Endothelial cell (in vitro differentiated cells): ENCODE measurements around the gene PTPRD. TPM values are rescaled to one million over a fixed set of nuclear protein-coding genes. Genes with fewer than 3 reads are reported as not detected.
"Not testable (repeated sequence)": the region's sequence is repeated elsewhere in the genome, so short reads cannot be mapped to it uniquely, and the experiment has no call there.

Experiments
- DNase-seq: peaks from one replicate; pipeline ENCODE4 v3.0.0; 2021; ENCODE audit warnings: low spot score
- H3K27ac Mint-ChIP-seq: one replicate; pipeline ENCODE4 v1.8.0; 2021; ENCODE audit warnings: mixed read lengths, inconsistent platforms; ENCODE audit not compliant: unreplicated experiment
- H3K27me3 Mint-ChIP-seq: one replicate; pipeline ENCODE4 v1.8.0; 2021; ENCODE audit warnings: mild to moderate bottlenecking, moderate library complexity, mixed read lengths, inconsistent platforms; ENCODE audit not compliant: unreplicated experiment
- H3K36me3 Mint-ChIP-seq: one replicate; pipeline ENCODE4 v1.8.0; 2021; ENCODE audit warnings: mild to moderate bottlenecking, low read depth, mixed read lengths, inconsistent platforms; ENCODE audit not compliant: unreplicated experiment
- H3K4me1 Mint-ChIP-seq: one replicate; pipeline ENCODE4 v1.8.0; 2021; ENCODE audit warnings: mild to moderate bottlenecking, mixed read lengths, inconsistent platforms; ENCODE audit not compliant: unreplicated experiment
- H3K4me3 Mint-ChIP-seq: one replicate; pipeline ENCODE4 v1.8.0; 2021; ENCODE audit warnings: mild to moderate bottlenecking, mixed read lengths, inconsistent platforms; ENCODE audit not compliant: unreplicated experiment
- H3K9me3 Mint-ChIP-seq: one replicate; pipeline ENCODE4 v1.8.0; 2021; ENCODE audit warnings: mixed read lengths, inconsistent platforms; ENCODE audit not compliant: unreplicated experiment
- total RNA-seq: library from RNA; stranded (reverse); fragmentation: NEBNext Ultra II Directional; extraction: Animal tissue kit (Norgen Biotek cat#: 25700); gene quantifications from one replicate; pipeline ENCODE4 v1.2.1, GENCODE V29; 2021; ENCODE audit not compliant: unreplicated experiment
- TF ChIP-seq, protein P1 (sequence below): fragments of 200-600 bp; sonication (generic); IDR thresholded peaks from one replicate; pipeline ENCODE4 v1.5.0; 2021; ENCODE audit warnings: antibody characterized with exemption; ENCODE audit not compliant: unreplicated experiment

Gene PTPRD
- total RNA-seq, 1 donor from 2014 or later = 47.8 TPM

DNA sequence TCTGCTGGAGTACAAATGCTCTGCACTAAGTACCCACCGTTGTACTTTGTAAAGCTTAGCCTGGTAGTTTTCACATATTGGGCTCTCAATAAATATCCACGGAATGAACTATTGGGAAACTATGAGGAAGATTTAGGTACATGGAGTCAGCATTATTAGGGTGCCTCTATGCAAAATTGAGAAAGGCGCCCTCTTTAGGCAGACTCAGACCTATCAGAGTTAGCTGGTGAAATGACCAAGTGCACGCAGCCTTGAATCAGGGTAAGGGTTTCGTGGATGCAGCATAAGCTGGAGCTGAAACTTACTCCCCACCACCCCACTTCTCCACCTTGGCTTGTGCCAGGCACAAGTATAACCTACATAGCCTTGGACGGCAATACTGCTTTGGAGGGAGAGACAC is 1634.5 kb downstream of the PTPRD start:
- no peaks in the 10 kb centered on the region for H3K4me1 Mint-ChIP-seq
- TF ChIP-seq, protein P1, sequence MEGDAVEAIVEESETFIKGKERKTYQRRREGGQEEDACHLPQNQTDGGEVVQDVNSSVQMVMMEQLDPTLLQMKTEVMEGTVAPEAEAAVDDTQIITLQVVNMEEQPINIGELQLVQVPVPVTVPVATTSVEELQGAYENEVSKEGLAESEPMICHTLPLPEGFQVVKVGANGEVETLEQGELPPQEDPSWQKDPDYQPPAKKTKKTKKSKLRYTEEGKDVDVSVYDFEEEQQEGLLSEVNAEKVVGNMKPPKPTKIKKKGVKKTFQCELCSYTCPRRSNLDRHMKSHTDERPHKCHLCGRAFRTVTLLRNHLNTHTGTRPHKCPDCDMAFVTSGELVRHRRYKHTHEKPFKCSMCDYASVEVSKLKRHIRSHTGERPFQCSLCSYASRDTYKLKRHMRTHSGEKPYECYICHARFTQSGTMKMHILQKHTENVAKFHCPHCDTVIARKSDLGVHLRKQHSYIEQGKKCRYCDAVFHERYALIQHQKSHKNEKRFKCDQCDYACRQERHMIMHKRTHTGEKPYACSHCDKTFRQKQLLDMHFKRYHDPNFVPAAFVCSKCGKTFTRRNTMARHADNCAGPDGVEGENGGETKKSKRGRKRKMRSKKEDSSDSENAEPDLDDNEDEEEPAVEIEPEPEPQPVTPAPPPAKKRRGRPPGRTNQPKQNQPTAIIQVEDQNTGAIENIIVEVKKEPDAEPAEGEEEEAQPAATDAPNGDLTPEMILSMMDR = no peak
- H3K36me3 Mint-ChIP-seq = no peaks in the 10 kb centered on the region
- H3K27ac Mint-ChIP-seq = no peak overlapping the region
- H3K27me3 Mint-ChIP-seq = no peaks in the 10 kb centered on the region
- no peak overlapping the region for H3K4me3 Mint-ChIP-seq
- no peaks in the 10 kb centered on the region for H3K9me3 Mint-ChIP-seq
- no peak for DNase-seq

- not testable (repeated sequence) for DNase-seq, H3K27me3 Mint-ChIP-seq, H3K4me3 Mint-ChIP-seq, H3K4me1 Mint-ChIP-seq, H3K36me3 Mint-ChIP-seq, H3K27ac Mint-ChIP-seq, H3K9me3 Mint-ChIP-seq
These were observed 1644.5 kb downstream of the PTPRD start for GRCh38 chr9:8968350-8968749.

- TF ChIP-seq, protein P1 = no peak
- Mint-ChIP-seq H3K9me3 (no peaks in the 10 kb centered on the region), H3K4me1 (no peaks in the 10 kb centered on the region), H3K36me3 (no peaks in the 10 kb centered on the region), H3K27me3 (no peaks in the 10 kb centered on the region), H3K27ac (no peak overlapping the region), H3K4me3 (no peak overlapping the region)
- no peak for DNase-seq
These were observed 1648.9 kb downstream of the PTPRD start for GRCh38 chr9:8963885-8964284.

DNA sequence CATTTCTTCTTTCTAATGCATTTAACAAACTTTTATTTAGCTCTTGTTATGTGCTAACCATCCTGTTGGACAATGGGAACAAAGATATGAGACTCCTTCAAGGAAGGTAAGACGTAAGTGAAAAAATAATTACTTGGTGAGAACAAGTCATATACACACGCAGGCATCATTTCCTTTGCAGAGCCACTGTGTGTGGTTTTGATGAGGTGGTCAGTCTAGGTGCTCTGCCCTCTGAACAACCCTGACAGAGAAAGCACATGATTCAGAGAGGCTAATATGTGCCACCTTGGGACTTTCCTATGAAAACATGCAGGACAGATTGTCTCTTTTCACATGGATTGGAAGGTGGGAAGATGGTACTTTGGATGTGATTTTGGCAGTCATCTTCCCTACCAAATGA is 1650.7 kb downstream of the PTPRD start:
- Mint-ChIP-seq H3K4me3 (no peak overlapping the region), H3K27ac (no peak overlapping the region), H3K36me3 (no peaks in the 10 kb centered on the region), H3K9me3 (no peaks in the 10 kb centered on the region), H3K27me3 (no peaks in the 10 kb centered on the region), H3K4me1 (no peaks in the 10 kb centered on the region)
- no peak for DNase-seq
- TF ChIP-seq, protein P1 = no peak

DNA sequence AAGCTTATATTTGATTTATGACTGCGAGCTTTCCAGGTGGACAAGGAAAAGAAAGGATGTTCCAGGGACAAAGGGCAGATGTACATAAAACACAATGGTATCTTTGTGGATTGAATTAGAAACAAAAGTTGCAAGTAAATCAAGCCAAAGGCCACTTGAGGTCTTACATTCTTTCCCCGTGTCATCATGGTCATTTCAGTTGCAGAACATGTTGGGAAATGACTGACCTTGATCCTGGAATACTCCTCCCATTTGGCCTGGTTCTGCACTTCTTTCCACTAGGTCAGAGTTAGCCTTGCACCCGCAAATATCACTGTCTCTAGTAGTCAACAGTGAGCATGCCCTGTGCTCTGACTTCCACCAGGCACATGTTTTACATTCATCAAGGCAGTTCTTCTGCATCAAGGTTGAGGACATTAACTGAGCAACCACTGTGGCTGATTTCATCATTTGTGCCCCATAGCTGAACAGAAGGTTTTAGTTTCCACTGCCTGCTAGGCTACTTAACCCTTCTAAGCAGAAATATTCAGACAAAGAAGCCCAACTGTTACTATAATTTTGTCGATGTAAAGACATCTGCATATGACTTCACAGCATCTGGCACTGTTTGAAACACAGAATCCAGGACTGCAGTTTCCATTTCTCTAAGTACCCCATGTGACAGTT is 1651.5 kb downstream of the PTPRD start:
- H3K27me3 Mint-ChIP-seq = no peaks in the 10 kb centered on the region
- TF ChIP-seq, protein P1 = no peak
- no peaks in the 10 kb centered on the region for H3K36me3 Mint-ChIP-seq
- H3K27ac Mint-ChIP-seq = no peak overlapping the region
- H3K4me1 Mint-ChIP-seq = no peaks in the 10 kb centered on the region
- H3K9me3 Mint-ChIP-seq = no peaks in the 10 kb centered on the region
- DNase-seq = no peak
- no peak overlapping the region for H3K4me3 Mint-ChIP-seq
